ENCODE data around the gene SECISBP2L. TPM values are rescaled to one million over a fixed set of nuclear protein-coding genes. Genes with fewer than 3 reads are reported as not detected.

The SECISBP2L gene
- total RNA-seq, 1 donor from 2014 or later, result 55.0 TPM

- H3K27ac Mint-ChIP-seq, result peak overlapping the region; percentile 54
- H3K9me3 Mint-ChIP-seq (ENCODE audit: low read depth), result no peaks in the 10 kb centered on the region
- TF ChIP-seq, protein P1, sequence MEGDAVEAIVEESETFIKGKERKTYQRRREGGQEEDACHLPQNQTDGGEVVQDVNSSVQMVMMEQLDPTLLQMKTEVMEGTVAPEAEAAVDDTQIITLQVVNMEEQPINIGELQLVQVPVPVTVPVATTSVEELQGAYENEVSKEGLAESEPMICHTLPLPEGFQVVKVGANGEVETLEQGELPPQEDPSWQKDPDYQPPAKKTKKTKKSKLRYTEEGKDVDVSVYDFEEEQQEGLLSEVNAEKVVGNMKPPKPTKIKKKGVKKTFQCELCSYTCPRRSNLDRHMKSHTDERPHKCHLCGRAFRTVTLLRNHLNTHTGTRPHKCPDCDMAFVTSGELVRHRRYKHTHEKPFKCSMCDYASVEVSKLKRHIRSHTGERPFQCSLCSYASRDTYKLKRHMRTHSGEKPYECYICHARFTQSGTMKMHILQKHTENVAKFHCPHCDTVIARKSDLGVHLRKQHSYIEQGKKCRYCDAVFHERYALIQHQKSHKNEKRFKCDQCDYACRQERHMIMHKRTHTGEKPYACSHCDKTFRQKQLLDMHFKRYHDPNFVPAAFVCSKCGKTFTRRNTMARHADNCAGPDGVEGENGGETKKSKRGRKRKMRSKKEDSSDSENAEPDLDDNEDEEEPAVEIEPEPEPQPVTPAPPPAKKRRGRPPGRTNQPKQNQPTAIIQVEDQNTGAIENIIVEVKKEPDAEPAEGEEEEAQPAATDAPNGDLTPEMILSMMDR (IDR thresholded peaks at IDR 0.05; ENCODE audit: unreplicated experiment), result no peak
- no peaks in the 10 kb centered on the region for H3K36me3 Mint-ChIP-seq (ENCODE audit: insufficient read depth)
- peaks cover 24% of the 10 kb centered on the region for H3K4me1 Mint-ChIP-seq (ENCODE audit: low read depth)
- H3K27me3 Mint-ChIP-seq, result peaks cover 15% of the 10 kb centered on the region
- no peak for DNase-seq (ENCODE audit: low spot score, unreplicated experiment)
- peak overlapping the region; percentile 14 for H3K4me3 Mint-ChIP-seq (ENCODE audit: low read depth)
Measured at GRCh38 chr15:49085696-49086459, 39.6 kb upstream of the SECISBP2L start.

- TF ChIP-seq, protein P1 (IDR thresholded peaks at IDR 0.05; ENCODE audit: unreplicated experiment), result no peak
- no peak for DNase-seq (ENCODE audit: low spot score, unreplicated experiment)
- no peak overlapping the region for H3K4me3 Mint-ChIP-seq (ENCODE audit: low read depth)
- H3K36me3 Mint-ChIP-seq (ENCODE audit: insufficient read depth), result no peaks in the 10 kb centered on the region
- H3K4me1 Mint-ChIP-seq (ENCODE audit: low read depth), result peaks cover 24% of the 10 kb centered on the region
- H3K27ac Mint-ChIP-seq, result no peak overlapping the region
- H3K27me3 Mint-ChIP-seq, result peaks cover 15% of the 10 kb centered on the region
- no peaks in the 10 kb centered on the region for H3K9me3 Mint-ChIP-seq (ENCODE audit: low read depth)
Measured at GRCh38 chr15:49084285-49084570, 38.0 kb upstream of the SECISBP2L start.

DNA sequence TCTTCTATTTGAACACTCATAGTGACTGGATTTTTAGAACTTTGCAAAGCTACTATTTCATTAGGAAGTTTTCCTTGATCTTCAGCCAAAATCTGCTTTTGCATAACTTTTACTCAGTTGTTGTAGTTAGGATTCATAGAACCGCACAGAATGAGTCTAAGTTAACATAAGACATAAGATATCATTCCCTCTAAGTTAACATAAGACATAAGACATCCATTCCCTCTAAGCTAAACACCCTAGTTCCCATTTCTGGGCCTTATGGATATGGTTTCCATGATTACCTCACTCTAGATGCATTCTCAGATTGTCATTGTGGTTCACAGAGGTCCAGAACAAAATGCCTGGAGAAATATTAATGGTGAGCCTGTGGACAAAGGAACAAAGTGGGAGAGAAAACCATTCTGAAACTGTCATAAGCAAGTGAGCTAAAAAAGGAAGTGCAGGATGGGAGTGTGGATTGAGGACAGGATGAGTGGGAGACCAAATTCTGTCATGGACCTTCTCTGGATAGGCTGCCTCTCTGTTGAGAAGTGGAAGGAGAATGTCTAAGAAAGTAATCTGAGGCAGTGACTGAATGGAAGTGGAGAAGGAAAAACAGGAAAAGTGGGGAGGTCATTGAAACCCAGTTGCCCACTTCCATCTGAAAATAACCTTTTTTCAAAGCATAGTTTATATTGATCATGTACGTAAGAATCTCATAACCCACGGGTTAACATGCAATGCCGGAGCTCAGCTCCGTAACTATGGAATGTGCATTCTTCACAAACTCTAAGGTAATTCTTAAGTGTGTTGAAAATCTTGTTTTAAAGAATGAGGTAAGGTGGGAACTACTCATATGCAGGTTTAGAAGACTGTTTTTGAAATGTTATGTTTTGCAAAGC is 37.4 kb upstream of the SECISBP2L start:
- TF ChIP-seq, protein P1 (IDR thresholded peaks at IDR 0.05; ENCODE audit: unreplicated experiment), result no peak
- Mint-ChIP-seq H3K4me3 (ENCODE audit: low read depth) (no peak overlapping the region), H3K9me3 (ENCODE audit: low read depth) (no peaks in the 10 kb centered on the region), H3K4me1 (ENCODE audit: low read depth) (peaks cover 24% of the 10 kb centered on the region), H3K27me3 (peaks cover 15% of the 10 kb centered on the region), H3K27ac (no peak overlapping the region), H3K36me3 (ENCODE audit: insufficient read depth) (no peaks in the 10 kb centered on the region)
- DNase-seq (ENCODE audit: low spot score, unreplicated experiment), result no peak

DNA sequence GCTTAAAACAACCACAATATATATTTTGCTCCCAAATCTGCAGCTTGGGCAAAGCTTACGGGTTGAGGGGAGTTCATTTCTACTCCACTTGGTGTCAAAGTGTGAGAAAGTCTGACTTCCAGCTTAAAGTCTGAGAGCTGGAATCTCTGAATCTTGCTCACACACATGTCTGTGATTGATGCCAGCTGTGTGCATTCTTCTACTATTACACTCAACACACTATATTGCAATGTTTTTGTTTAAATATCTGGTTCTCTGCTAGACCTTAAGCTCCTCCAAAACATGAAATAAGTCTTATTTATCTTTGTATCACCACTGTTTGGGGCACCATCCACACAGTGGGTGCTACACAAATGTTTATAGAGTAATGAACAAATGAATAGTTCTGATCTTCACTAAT is 36.7 kb upstream of the SECISBP2L start:
- no peaks in the 10 kb centered on the region for H3K9me3 Mint-ChIP-seq (ENCODE audit: low read depth)
- DNase-seq (ENCODE audit: low spot score, unreplicated experiment), result no peak
- H3K36me3 Mint-ChIP-seq (ENCODE audit: insufficient read depth), result no peaks in the 10 kb centered on the region
- H3K4me1 Mint-ChIP-seq (ENCODE audit: low read depth), result peaks cover 21% of the 10 kb centered on the region
- peaks cover 15% of the 10 kb centered on the region for H3K27me3 Mint-ChIP-seq
- TF ChIP-seq, protein P1 (IDR thresholded peaks at IDR 0.05; ENCODE audit: unreplicated experiment), result no peak
- no peak overlapping the region for H3K4me3 Mint-ChIP-seq (ENCODE audit: low read depth)
- H3K27ac Mint-ChIP-seq, result no peak overlapping the region

- Mint-ChIP-seq H3K27me3 (peaks cover 15% of the 10 kb centered on the region), H3K4me3 (ENCODE audit: low read depth) (no peak overlapping the region), H3K27ac (no peak overlapping the region), H3K36me3 (ENCODE audit: insufficient read depth) (no peaks in the 10 kb centered on the region), H3K4me1 (ENCODE audit: low read depth) (peaks cover 2% of the 10 kb centered on the region), H3K9me3 (ENCODE audit: low read depth) (no peaks in the 10 kb centered on the region)
- no peak for DNase-seq (ENCODE audit: low spot score, unreplicated experiment)
- TF ChIP-seq, protein P1 (IDR thresholded peaks at IDR 0.05; ENCODE audit: unreplicated experiment), result no peak
Measured at GRCh38 chr15:49079340-49080039, 33.2 kb upstream of the SECISBP2L start.

Measured in progenitor cell of endocrine pancreas (in vitro differentiated cells).